NCI-H82 (cell line): Measurements from ENCODE around the gene CLK3.

ENCODE experiments used
- DNase-seq: peaks from one replicate; lab custom pipeline; 2025; lab: John Stamatoyannopoulos, UW

CLK3 gene

GRCh38 chr15:74603026-74603788 is 12.4 kb upstream of the CLK3 start:
- DNase-seq: no peak

GRCh38 chr15:74603789-74604705 is 11.6 kb upstream of the CLK3 start:
- no peak for DNase-seq

- no peak for DNase-seq
Observed at GRCh38 chr15:74604983-74605794, 10.4 kb upstream of the CLK3 start.

GRCh38 chr15:74605795-74606150 is 9.9 kb upstream of the CLK3 start:
- DNase-seq: no peak

- peak; percentile 30 for DNase-seq
Observed at GRCh38 chr15:74608786-74609185, 6.8 kb upstream of the CLK3 start.

- DNase-seq: no peak
Observed at GRCh38 chr15:74609938-74610301, 5.7 kb upstream of the CLK3 start.

- DNase-seq: no peak
Observed at GRCh38 chr15:74610302-74610951, 5.2 kb upstream of the CLK3 start.

- no peak for DNase-seq
Observed at GRCh38 chr15:74611341-74611740, 4.3 kb upstream of the CLK3 start.

- DNase-seq: no peak
Observed at GRCh38 chr15:74611834-74612233, 3.8 kb upstream of the CLK3 start.

GRCh38 chr15:74612677-74613076 is 3.0 kb upstream of the CLK3 start:
- no peak for DNase-seq

GRCh38 chr15:74613089-74613952 is 2.3 kb upstream of the CLK3 start:
- no peak for DNase-seq

- no peak for DNase-seq
Observed at GRCh38 chr15:74613953-74614743, 1.5 kb upstream of the CLK3 start.

- peak; percentile 88 for DNase-seq
Observed at GRCh38 chr15:74614744-74615507, 710 bp upstream of the CLK3 start.

- peak; percentile 51 for DNase-seq
Observed at GRCh38 chr15:74616366-74616939, 817 bp downstream of the CLK3 start.

GRCh38 chr15:74616996-74617395 is 1.4 kb downstream of the CLK3 start:
- DNase-seq: no peak

- no peak for DNase-seq
Observed at GRCh38 chr15:74618841-74619596, 3.4 kb downstream of the CLK3 start.

GRCh38 chr15:74619916-74620635 is 4.4 kb downstream of the CLK3 start:
- no peak for DNase-seq
